Fibroblast of the aortic adventitia (primary cell): ENCODE measurements around the gene NPHP3. TPM values are rescaled to one million over a fixed set of nuclear protein-coding genes. Genes with fewer than 3 reads are reported as not detected.
"Not testable (repeated sequence)": the region's sequence is repeated elsewhere in the genome, so short reads cannot be mapped to it uniquely, and the experiment has no call there.

Experiments used
- DNase-seq: peaks from one replicate; pipeline ENCODE4 v3.0.0-alpha.2; 2010; ENCODE audit warnings: low read depth
- H3K4me3 ChIP-seq: 2 replicates; pipeline ENCODE4 v1.5.1; 2011; ENCODE audit warnings: low read depth, mild to moderate bottlenecking, control low read depth, low read length, moderate library complexity
- total RNA-seq: library from RNA; depleted of rRNA; stranded (reverse); fragments of >200 nt; gene quantifications from 2 replicates; pipeline ENCODE4 v1.2.3, GENCODE V29; 2012; ENCODE audit warnings: low replicate concordance
- TF ChIP-seq, protein P1 (sequence below): IDR thresholded peaks from 2 replicates; pipeline ENCODE4 v1.5.1; 2011; ENCODE audit warnings: mild to moderate bottlenecking, low read length, control low read depth, inconsistent platforms; ENCODE audit not compliant: insufficient read depth

Gene NPHP3, protein sequence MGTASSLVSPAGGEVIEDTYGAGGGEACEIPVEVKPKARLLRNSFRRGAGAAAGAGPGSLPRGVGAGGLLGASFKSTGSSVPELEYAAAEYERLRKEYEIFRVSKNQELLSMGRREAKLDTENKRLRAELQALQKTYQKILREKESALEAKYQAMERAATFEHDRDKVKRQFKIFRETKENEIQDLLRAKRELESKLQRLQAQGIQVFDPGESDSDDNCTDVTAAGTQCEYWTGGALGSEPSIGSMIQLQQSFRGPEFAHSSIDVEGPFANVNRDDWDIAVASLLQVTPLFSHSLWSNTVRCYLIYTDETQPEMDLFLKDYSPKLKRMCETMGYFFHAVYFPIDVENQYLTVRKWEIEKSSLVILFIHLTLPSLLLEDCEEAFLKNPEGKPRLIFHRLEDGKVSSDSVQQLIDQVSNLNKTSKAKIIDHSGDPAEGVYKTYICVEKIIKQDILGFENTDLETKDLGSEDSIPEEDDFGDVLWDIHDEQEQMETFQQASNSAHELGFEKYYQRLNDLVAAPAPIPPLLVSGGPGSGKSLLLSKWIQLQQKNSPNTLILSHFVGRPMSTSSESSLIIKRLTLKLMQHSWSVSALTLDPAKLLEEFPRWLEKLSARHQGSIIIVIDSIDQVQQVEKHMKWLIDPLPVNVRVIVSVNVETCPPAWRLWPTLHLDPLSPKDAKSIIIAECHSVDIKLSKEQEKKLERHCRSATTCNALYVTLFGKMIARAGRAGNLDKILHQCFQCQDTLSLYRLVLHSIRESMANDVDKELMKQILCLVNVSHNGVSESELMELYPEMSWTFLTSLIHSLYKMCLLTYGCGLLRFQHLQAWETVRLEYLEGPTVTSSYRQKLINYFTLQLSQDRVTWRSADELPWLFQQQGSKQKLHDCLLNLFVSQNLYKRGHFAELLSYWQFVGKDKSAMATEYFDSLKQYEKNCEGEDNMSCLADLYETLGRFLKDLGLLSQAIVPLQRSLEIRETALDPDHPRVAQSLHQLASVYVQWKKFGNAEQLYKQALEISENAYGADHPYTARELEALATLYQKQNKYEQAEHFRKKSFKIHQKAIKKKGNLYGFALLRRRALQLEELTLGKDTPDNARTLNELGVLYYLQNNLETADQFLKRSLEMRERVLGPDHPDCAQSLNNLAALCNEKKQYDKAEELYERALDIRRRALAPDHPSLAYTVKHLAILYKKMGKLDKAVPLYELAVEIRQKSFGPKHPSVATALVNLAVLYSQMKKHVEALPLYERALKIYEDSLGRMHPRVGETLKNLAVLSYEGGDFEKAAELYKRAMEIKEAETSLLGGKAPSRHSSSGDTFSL (N-terminal part only)
- total RNA-seq: 33.2 and 48.9 TPM in 2 replicates

DNA sequence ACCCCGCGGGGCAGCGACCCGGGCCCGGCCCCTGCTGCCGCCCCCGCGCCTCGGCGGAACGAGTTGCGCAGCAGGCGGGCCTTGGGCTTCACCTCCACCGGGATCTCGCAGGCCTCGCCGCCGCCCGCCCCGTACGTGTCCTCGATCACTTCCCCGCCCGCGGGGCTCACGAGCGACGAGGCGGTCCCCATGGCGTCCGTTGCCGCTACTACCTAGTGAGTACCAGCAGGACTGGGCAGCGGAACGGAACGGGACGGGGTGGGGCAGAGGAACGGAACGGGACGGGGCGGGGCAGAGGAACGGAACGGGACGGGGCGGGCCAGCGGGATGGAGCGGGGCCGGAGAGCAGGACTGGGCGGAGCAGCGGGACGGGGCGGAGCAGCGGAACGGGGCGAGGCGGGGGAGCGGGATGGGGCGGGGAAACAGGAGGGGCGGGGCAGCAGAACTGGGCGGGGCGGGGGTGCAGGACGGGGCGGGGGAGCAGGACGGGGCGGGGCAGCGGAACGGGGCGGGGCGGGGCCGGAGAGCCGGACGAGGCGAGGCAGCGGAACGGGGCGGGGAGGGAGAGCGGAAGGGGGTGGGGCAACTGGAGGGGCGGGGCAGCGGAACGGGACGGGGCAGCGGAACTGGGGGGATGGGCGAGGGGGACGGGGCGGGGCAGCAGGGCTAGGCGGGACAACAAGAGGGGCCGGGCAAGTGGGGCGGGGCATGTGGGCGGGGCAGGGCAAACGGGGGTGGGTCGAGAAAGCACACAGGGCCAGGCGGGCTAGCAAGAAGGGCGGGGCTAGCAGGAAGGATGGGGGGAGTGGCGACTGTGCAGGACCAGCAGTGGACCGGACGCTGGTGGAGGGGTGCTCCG lies at the start of gene NPHP3:
Gene NPHP3, minus strand, starts transcription at position 245 of the 859 bp plus-strand sequence. Its CDS starts 54 bp downstream, at position 191.
- TF ChIP-seq, protein P1, sequence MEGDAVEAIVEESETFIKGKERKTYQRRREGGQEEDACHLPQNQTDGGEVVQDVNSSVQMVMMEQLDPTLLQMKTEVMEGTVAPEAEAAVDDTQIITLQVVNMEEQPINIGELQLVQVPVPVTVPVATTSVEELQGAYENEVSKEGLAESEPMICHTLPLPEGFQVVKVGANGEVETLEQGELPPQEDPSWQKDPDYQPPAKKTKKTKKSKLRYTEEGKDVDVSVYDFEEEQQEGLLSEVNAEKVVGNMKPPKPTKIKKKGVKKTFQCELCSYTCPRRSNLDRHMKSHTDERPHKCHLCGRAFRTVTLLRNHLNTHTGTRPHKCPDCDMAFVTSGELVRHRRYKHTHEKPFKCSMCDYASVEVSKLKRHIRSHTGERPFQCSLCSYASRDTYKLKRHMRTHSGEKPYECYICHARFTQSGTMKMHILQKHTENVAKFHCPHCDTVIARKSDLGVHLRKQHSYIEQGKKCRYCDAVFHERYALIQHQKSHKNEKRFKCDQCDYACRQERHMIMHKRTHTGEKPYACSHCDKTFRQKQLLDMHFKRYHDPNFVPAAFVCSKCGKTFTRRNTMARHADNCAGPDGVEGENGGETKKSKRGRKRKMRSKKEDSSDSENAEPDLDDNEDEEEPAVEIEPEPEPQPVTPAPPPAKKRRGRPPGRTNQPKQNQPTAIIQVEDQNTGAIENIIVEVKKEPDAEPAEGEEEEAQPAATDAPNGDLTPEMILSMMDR: no peak
- peak within 1 kb of the TSS; percentile 84 for H3K4me3 ChIP-seq
- DNase-seq: peak; percentile 96

DNA sequence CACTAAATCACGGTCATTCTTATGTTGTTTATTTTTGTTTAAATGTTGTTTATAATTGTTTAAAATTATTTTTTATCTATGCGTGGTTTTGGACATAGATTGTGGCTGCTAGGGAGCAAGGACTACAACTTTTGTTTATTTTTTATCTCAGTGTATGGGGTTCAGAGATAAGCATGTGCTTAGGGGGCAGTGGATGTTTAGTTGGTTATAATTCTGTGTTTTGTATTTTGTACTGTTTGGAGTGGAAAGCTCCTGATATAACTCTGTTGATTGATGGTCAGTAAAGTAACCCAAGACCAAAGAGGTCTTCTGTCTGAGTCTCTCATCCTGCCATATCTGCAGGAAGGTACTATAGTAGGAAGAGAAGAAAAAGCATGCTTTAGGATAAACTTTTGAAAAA lies 36.5 kb upstream of the NPHP3 start:
- no peak overlapping the region for H3K4me3 ChIP-seq
- DNase-seq: no peak
- TF ChIP-seq, protein P1: no peak

DNA sequence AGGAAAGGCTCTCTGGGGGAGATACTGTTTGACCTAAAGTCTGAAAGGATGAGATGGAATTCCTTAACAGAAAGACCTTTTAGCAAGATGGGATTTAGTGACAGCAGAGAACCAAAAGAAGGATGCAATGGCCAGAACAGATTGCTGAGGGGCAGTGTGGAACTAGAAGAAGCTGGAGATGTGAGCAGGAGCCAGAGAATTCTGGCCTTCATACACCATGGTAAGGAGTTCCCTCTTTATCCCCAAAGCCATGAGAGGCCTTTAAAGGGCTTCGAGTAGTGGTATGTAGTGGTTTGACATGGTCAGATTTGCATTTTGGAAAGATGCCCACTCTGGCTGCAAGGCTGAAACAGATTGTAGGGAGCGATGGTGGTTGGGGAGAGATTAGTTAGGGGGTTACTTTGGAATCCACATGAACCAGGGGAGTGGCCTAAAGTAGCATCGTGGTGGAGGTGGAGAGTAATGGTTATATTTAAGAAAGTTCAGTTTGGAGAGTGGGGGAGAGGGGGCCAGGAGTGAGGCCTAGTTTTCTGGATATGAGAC lies 34.0 kb upstream of the NPHP3 start:
- DNase-seq: peak; percentile 0
- TF ChIP-seq, protein P1: no peak
- no peak overlapping the region for H3K4me3 ChIP-seq

DNA sequence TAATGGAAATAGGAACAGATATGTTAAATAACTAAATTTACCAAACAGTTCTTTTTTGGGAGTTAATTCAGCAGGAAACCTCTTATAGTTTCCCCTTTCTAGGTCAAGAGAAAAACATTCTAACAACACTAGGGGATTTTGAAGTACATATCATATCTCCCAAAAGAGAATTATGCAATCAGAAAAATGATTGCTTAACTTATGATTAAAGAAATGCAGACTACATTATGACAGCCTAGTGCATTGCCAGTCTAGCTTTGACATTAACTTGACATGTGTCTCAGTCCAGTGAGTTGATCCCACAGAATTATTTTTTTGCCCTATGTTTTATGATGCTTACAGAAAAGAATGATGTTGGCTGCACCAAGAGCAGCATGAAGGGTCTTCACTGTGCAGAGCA lies 31.7 kb upstream of the NPHP3 start:
- TF ChIP-seq, protein P1: no peak
- H3K4me3 ChIP-seq: no peak overlapping the region
- DNase-seq: no peak

DNA sequence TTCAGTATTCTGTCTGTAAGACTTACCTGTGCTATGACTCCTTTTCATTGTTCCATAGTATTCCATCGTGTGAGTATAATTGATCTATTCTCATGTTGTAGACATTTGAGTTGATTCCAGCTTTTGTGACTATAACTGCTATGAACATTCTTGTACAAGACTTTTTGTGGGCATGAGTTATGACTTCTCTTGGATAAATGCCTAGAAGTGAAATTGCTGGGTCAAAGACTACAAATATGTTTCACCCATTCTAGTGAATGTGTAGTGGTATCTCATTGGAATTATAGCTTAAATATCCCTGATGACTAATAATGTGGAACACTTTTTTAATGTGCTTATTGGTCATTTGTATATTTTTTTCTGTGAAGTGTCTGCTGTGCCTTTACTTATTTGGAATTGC lies 27.6 kb upstream of the NPHP3 start:
- DNase-seq: peak; percentile 7
- TF ChIP-seq, protein P1: no peak
- H3K4me3 ChIP-seq: no peak overlapping the region

DNA sequence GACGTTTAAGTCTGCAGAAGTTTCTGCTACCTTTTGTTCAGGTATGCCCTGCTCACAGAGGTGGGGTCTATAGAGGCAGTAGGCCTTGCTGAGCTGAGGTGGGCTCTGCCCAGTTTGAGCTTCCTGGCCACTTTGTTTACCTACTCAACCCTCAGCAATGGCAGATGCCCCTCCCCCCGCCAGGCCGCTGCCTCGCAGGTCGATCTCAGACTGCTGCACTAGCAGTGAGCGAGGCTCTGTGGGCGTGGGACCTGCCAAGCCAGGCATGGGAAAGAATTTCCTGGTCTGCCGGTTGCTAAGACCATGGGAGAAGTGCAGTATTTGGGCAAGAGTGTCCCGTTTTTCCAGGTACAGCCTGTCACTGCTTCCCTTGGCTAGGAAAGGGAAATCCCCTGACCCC lies 24.5 kb upstream of the NPHP3 start:
- not testable (repeated sequence) for H3K4me3 ChIP-seq, DNase-seq
